GM12878 (cell line): ENCODE results near the gene NINL. TPM values are rescaled to one million over a fixed set of nuclear protein-coding genes. Genes with fewer than 3 reads are reported as not detected.

Experiments
- ATAC-seq: fragments of 200-7000 bp; cut with Tn5 transposase; 3 replicates; pipeline ENCODE4 v1.9.1; 2020; ENCODE audit warnings: mild to moderate bottlenecking, moderate library complexity
- BruUV-seq: library from RNA; stranded (reverse); fragments of 400-500 nt; replicated peaks from 2 replicates; lab custom pipeline; 2021; lab: Mats Ljungman, UMichigan
- CTCF ChIA-PET: fragments of 300-600 bp; sonication (Branson Sonifier 250); formaldehyde crosslinking; extraction: SDS; loops from one replicate; lab custom pipeline; 2021; ENCODE audit warnings: inconsistent platforms; lab: Yijun Ruan, JAX
- POLR2A ChIA-PET: fragments of 350-600 bp; formaldehyde crosslinking; extraction: SDS; loops from one replicate; lab custom pipeline; 2021; ENCODE audit warnings: inconsistent platforms; lab: Charles Lee
- RAD21 ChIA-PET: fragments of 300-600 bp; sonication (Branson Sonifier 250); formaldehyde crosslinking; loops from one replicate; lab custom pipeline; 2023; ENCODE audit warnings: antibody characterized with exemption; ENCODE audit not compliant: unreplicated experiment; lab: Charles Lee
- SMC1A ChIA-PET: fragments of 300-600 bp; sonication (Branson Sonifier 250); formaldehyde crosslinking; loops from one replicate; lab custom pipeline; 2023; ENCODE audit not compliant: unreplicated experiment, uncharacterized antibody; lab: Charles Lee
- DNase-seq: peaks from one replicate; pipeline ENCODE4 v3.0.0-alpha.2; 2011; ENCODE audit warnings: low read depth, low spot score
- FAIRE-seq: peaks from 3 replicates; lab custom pipeline; 2011; peaks lifted over from hg19 to GRCh38; lab: Jason Lieb, UNC
- H2AFZ ChIP-seq: 2 replicates; pipeline ENCODE4 v1.6.0; 2011; ENCODE audit warnings: low read depth, low read length, control low read depth; ENCODE audit not compliant: control insufficient read depth
- H3K27ac ChIP-seq: 2 replicates; pipeline ENCODE4 v1.5.1; 2011; ENCODE audit warnings: control low read depth; ENCODE audit not compliant: control insufficient read depth, insufficient read depth
- H3K27me3 ChIP-seq, 2 experiments: replicated peaks in 1 of 2; 2 replicates each; pipeline versions ENCODE4 v1.6.0 to v1.6.1; 2011; ENCODE audit warnings: low read length in 1 of 2; ENCODE audit not compliant: control insufficient read depth in 2 of 2, insufficient read depth in 2 of 2
- H3K36me3 ChIP-seq, 2 experiments: 2 replicates each; pipeline ENCODE4 v1.5.1; 2011; ENCODE audit warnings: low read length in 1 of 2; ENCODE audit not compliant: control insufficient read depth in 2 of 2, insufficient read depth in 2 of 2
- H3K4me1 ChIP-seq: 2 replicates; pipeline ENCODE4 v1.6.1; 2011; ENCODE audit warnings: mild to moderate bottlenecking, low read length, moderate library complexity, mixed read lengths; ENCODE audit not compliant: control insufficient read depth, insufficient read depth
- H3K4me2 ChIP-seq: 2 replicates; pipeline ENCODE4 v1.6.0; 2011; ENCODE audit warnings: control low read depth; ENCODE audit not compliant: control insufficient read depth, insufficient read depth
- H3K4me3 ChIP-seq: fragments of 200-600 bp; sonication (generic); 2 replicates; pipeline ENCODE4 v1.5.1; 2016
- H3K79me2 ChIP-seq: 2 replicates; pipeline ENCODE4 v1.6.0; 2011; ENCODE audit warnings: low read length; ENCODE audit not compliant: control insufficient read depth, insufficient read depth
- H3K9ac ChIP-seq: 2 replicates; pipeline ENCODE4 v1.8.0; 2011; ENCODE audit warnings: low read length, control low read depth, mixed read lengths; ENCODE audit not compliant: control insufficient read depth, insufficient read depth
- H3K9me3 ChIP-seq: replicated peaks from 3 replicates; pipeline ENCODE4 v1.5.1; 2011; ENCODE audit warnings: mild to moderate bottlenecking, low read length; ENCODE audit not compliant: control insufficient read depth, insufficient read depth
- H4K20me1 ChIP-seq: 2 replicates; pipeline ENCODE4 v1.6.0; 2011; ENCODE audit not compliant: control insufficient read depth, insufficient read depth
- CREB1 ChIP-seq: IDR thresholded peaks from 2 replicates; pipeline ENCODE4 v1.6.1; 2012; ENCODE audit warnings: low read depth, mild to moderate bottlenecking, inconsistent platforms
- MTA2 ChIP-seq: fragments of 450-650 bp; IDR thresholded peaks from 2 replicates; pipeline ENCODE4 v1.6.1; 2016; ENCODE audit warnings: low read depth, mild to moderate bottlenecking, moderate library complexity
- SIN3A ChIP-seq: IDR thresholded peaks from 2 replicates; pipeline ENCODE4 v1.6.1; 2012; ENCODE audit warnings: low read depth, low read length, improper control_type of control experiment
- SIX5 ChIP-seq: IDR thresholded peaks from 2 replicates; pipeline ENCODE4 v1.6.1; 2011; ENCODE audit warnings: mild to moderate bottlenecking, low read depth, low read length, moderate library complexity; ENCODE audit not compliant: severe bottlenecking
- TCF3 ChIP-seq: IDR thresholded peaks from 2 replicates; pipeline ENCODE4 v1.6.1; 2012; ENCODE audit warnings: low read depth, mild to moderate bottlenecking, low read length, borderline replicate concordance; ENCODE audit not compliant: insufficient read depth
- WGBS: methylation state at CpG from one replicate; pipeline ENCODE4 v1.1.6; 2016; ENCODE audit warnings: low lambda C conversion rate; ENCODE audit not compliant: insufficient replicate concordance, insufficient coverage; ENCODE audit errors: missing lambda C conversion rate; 5-methylcytosine and 5-hydroxymethylcytosine counted together
- in situ Hi-C: fragments of 300-500 bp; cut with MboI; formaldehyde crosslinking; loops from 9 replicates; pipeline ENCODE4 v1.14.3; 2018; ENCODE audit warnings: mixed read lengths
- intact Hi-C: fragments of 100-400 bp; cut with micrococcal nuclease; formaldehyde crosslinking; loops from one replicate; pipeline ENCODE4 v1.14.2; 2022; ENCODE audit not compliant: unreplicated experiment
- polyA plus RNA-seq, 11 experiments: library from polyadenylated mRNA; depleted of rRNA in 4 of 11; unstranded in 6 of 11; stranded (reverse) in 5 of 11; fragments of >200 nt; fragmentation: Nextera tagmentation in 4 of 11; fragmentation: Illumina TruSeq in 1 of 11; extraction: Ambion mirVana in 4 of 11; extraction: Trizol in 1 of 11; gene quantifications; 1 replicate in 1 of 11; 2 replicates in 10 of 11; pipeline versions ENCODE4 v1.2.1 to v1.2.3, GENCODE V29; 2011 to 2016; ENCODE audit warnings: inconsistent platforms in 2 of 11, missing spikeins in 2 of 11, low read depth in 1 of 11
- total RNA-seq, 4 experiments: library from RNA; depleted of rRNA in 3 of 4; stranded (reverse); fragments of >200 nt in 3 of 4; fragmentation: Illumina TruSeq in 1 of 4; extraction: Trizol in 1 of 4; gene quantifications; 2 replicates each; pipeline versions ENCODE4 v1.2.1 to v1.2.3, GENCODE V29; 2013 to 2021
- TF ChIP-seq, protein P1 (sequence below): fragments of 450-650 bp; IDR thresholded peaks from 2 replicates; pipeline ENCODE4 v1.6.1; 2016; ENCODE audit warnings: mild to moderate bottlenecking, moderate library complexity, borderline replicate concordance
- TF ChIP-seq, protein P2 (sequence below): fragments of 450-650 bp; IDR thresholded peaks from 2 replicates; pipeline ENCODE4 v1.6.1; 2018; ENCODE audit warnings: mild to moderate bottlenecking, low read depth, moderate library complexity; ENCODE audit not compliant: partially characterized antibody
- TF ChIP-seq, protein P3 (sequence below): IDR thresholded peaks from 2 replicates; pipeline ENCODE4 v1.6.1; 2012; ENCODE audit warnings: low read depth, low read length, improper control_type of control experiment

NINL gene
- total and polyA plus RNA-seq, 10 of the 15 experiments (the other 5 are each of a cell fraction or from before 2014, with no cell fraction given), result 0.04 to 0.77 (median 0.23) TPM; not detected in 1

DNA sequence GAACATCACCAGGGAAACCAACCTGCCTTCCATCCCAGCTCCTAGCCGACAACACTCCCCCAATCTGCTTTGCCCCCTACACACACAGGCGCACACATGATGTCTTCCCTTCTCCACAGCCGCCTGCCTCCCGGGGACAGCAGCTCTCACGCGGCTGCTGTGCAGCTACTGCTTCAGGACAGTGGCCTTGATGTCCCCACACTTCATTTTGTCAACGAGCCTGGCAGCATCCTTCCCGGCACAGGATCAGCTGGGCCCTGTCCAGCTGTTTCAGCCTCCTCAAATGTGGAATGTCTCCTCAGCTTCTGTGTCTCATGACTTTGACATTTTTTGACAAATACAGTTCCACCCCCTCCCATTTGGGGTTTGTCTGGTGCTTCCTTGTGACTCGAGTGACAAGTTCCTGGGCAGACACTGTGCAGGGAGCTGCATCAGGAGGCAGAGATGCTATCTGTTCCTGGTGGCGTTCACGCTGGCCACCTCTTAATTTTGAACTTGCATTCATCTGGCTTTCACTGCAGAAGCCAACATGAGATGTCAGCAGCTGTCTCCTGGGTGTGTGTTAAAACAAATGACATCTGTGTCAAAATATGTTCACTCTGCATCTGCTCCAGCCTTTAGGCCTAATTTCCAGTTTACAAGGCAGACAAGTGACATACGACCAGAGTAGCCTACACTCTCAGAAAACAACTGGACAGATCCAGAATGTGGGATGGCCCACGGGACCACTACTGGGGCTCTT, 120.7 kb downstream of the NINL start:
- SMC1A ChIA-PET, result no interaction called here
- FAIRE-seq, result no peak

More for the DNA sequence above, 120.7 kb downstream of the NINL start:
- H2AFZ ChIP-seq, result no peak overlapping the region
- POLR2A ChIA-PET, result no interaction called here
- no peak overlapping the region for H3K4me2 ChIP-seq
- no peaks in the 10 kb centered on the region for H4K20me1 ChIP-seq
- no peak overlapping the region for H3K9ac ChIP-seq
- RAD21 ChIA-PET, result no interaction called here
- DNase-seq (no peak), ATAC-seq (no peak)
- H3K79me2 ChIP-seq, result no peaks in the 10 kb centered on the region
- intact Hi-C loops (no loop called here), in situ Hi-C loops (loop anchor here (10.0 kb wide), 1 partner anchor 50 kb away; no protein-coding TSS in a partner anchor)
- no peaks in the 10 kb centered on the region; a peak in 2 of 4 replicates for H3K27me3 ChIP-seq
- H3K9me3 ChIP-seq, result no peaks in the 10 kb centered on the region
- H3K36me3 ChIP-seq, result no peaks in the 10 kb centered on the region
- H3K4me3 ChIP-seq, result no peak overlapping the region
- TF ChIP-seq, protein P1, sequence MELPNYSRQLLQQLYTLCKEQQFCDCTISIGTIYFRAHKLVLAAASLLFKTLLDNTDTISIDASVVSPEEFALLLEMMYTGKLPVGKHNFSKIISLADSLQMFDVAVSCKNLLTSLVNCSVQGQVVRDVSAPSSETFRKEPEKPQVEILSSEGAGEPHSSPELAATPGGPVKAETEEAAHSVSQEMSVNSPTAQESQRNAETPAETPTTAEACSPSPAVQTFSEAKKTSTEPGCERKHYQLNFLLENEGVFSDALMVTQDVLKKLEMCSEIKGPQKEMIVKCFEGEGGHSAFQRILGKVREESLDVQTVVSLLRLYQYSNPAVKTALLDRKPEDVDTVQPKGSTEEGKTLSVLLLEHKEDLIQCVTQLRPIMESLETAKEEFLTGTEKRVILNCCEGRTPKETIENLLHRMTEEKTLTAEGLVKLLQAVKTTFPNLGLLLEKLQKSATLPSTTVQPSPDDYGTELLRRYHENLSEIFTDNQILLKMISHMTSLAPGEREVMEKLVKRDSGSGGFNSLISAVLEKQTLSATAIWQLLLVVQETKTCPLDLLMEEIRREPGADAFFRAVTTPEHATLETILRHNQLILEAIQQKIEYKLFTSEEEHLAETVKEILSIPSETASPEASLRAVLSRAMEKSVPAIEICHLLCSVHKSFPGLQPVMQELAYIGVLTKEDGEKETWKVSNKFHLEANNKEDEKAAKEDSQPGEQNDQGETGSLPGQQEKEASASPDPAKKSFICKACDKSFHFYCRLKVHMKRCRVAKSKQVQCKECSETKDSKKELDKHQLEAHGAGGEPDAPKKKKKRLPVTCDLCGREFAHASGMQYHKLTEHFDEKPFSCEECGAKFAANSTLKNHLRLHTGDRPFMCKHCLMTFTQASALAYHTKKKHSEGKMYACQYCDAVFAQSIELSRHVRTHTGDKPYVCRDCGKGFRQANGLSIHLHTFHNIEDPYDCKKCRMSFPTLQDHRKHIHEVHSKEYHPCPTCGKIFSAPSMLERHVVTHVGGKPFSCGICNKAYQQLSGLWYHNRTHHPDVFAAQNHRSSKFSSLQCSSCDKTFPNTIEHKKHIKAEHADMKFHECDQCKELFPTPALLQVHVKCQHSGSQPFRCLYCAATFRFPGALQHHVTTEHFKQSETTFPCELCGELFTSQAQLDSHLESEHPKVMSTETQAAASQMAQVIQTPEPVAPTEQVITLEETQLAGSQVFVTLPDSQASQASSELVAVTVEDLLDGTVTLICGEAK, result no peak
- TF ChIP-seq TCF3, result no peak
- no peak for TF ChIP-seq CREB1
- TF ChIP-seq, protein P2, sequence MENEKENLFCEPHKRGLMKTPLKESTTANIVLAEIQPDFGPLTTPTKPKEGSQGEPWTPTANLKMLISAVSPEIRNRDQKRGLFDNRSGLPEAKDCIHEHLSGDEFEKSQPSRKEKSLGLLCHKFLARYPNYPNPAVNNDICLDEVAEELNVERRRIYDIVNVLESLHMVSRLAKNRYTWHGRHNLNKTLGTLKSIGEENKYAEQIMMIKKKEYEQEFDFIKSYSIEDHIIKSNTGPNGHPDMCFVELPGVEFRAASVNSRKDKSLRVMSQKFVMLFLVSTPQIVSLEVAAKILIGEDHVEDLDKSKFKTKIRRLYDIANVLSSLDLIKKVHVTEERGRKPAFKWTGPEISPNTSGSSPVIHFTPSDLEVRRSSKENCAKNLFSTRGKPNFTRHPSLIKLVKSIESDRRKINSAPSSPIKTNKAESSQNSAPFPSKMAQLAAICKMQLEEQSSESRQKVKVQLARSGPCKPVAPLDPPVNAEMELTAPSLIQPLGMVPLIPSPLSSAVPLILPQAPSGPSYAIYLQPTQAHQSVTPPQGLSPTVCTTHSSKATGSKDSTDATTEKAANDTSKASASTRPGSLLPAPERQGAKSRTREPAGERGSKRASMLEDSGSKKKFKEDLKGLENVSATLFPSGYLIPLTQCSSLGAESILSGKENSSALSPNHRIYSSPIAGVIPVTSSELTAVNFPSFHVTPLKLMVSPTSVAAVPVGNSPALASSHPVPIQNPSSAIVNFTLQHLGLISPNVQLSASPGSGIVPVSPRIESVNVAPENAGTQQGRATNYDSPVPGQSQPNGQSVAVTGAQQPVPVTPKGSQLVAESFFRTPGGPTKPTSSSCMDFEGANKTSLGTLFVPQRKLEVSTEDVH, result no peak
- TF ChIP-seq, protein P3, sequence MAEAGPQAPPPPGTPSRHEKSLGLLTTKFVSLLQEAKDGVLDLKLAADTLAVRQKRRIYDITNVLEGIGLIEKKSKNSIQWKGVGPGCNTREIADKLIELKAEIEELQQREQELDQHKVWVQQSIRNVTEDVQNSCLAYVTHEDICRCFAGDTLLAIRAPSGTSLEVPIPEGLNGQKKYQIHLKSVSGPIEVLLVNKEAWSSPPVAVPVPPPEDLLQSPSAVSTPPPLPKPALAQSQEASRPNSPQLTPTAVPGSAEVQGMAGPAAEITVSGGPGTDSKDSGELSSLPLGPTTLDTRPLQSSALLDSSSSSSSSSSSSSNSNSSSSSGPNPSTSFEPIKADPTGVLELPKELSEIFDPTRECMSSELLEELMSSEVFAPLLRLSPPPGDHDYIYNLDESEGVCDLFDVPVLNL, result no peak
- no peak for TF ChIP-seq MTA2
- no peak for TF ChIP-seq SIX5
- TF ChIP-seq SIN3A, result no peak
- H3K4me1 ChIP-seq, result no peaks in the 10 kb centered on the region
- BruUV-seq, result no TSS peak
- CTCF ChIA-PET, result no interaction called here
- WGBS, result 44% methylated on average over 13 of the region's 13 CpGs
- H3K27ac ChIP-seq, result no peak overlapping the region
